ENCODE measurements around the gene ATXN2.
A peak's percentile ranks its signal among the peaks of the same experiment; 100 is the strongest.

ATXN2 gene

GRCh38 chr12:111439657-111440151 is 159.4 kb downstream of the ATXN2 start:
- no peak for DNase-seq (ENCODE audit: low spot score)

GRCh38 chr12:111438481-111438880 is 160.6 kb downstream of the ATXN2 start:
- DNase-seq (ENCODE audit: low spot score): no peak

GRCh38 chr12:111437816-111438454 is 161.2 kb downstream of the ATXN2 start:
- DNase-seq (ENCODE audit: low spot score): peak; percentile 62

- no peak for DNase-seq (ENCODE audit: low spot score)
Observed at GRCh38 chr12:111436811-111437210, 162.3 kb downstream of the ATXN2 start.

GRCh38 chr12:111436266-111436665 is 162.8 kb downstream of the ATXN2 start:
- no peak for DNase-seq (ENCODE audit: low spot score)

- no peak for DNase-seq (ENCODE audit: low spot score)
Observed at GRCh38 chr12:111435661-111436201, 163.4 kb downstream of the ATXN2 start.

GRCh38 chr12:111434680-111435338 is 164.3 kb downstream of the ATXN2 start:
- no peak for DNase-seq (ENCODE audit: low spot score)

- DNase-seq (ENCODE audit: low spot score): no peak
Observed at GRCh38 chr12:111434049-111434448, 165.1 kb downstream of the ATXN2 start.

GRCh38 chr12:111431772-111432171 is 167.3 kb downstream of the ATXN2 start:
- DNase-seq (ENCODE audit: low spot score): no peak

GRCh38 chr12:111430433-111431353 is 168.4 kb downstream of the ATXN2 start:
- no peak for DNase-seq (ENCODE audit: low spot score)

- DNase-seq (ENCODE audit: low spot score): no peak
Observed at GRCh38 chr12:111429828-111430432, 169.2 kb downstream of the ATXN2 start.

- DNase-seq (ENCODE audit: low spot score): no peak
Observed at GRCh38 chr12:111428728-111429175, 170.4 kb downstream of the ATXN2 start.

GRCh38 chr12:111428081-111428727 is 170.9 kb downstream of the ATXN2 start:
- DNase-seq (ENCODE audit: low spot score): no peak

GRCh38 chr12:111427417-111428074 is 171.6 kb downstream of the ATXN2 start:
- DNase-seq (ENCODE audit: low spot score): no peak

- no peak for DNase-seq (ENCODE audit: low spot score)
Observed at GRCh38 chr12:111426344-111427185, 172.6 kb downstream of the ATXN2 start.

GRCh38 chr12:111425655-111426054 is 173.5 kb downstream of the ATXN2 start:
- DNase-seq (ENCODE audit: low spot score): no peak

- DNase-seq (ENCODE audit: low spot score): no peak
Observed at GRCh38 chr12:111424793-111425251, 174.3 kb downstream of the ATXN2 start.

GRCh38 chr12:111424189-111424792 is 174.8 kb downstream of the ATXN2 start:
- DNase-seq (ENCODE audit: low spot score): no peak

- DNase-seq (ENCODE audit: low spot score): no peak
Observed at GRCh38 chr12:111420494-111420893, 178.6 kb downstream of the ATXN2 start.

Data from AG08396 (cell line).